ENCODE measurements around the gene SERPIND1.

DNA sequence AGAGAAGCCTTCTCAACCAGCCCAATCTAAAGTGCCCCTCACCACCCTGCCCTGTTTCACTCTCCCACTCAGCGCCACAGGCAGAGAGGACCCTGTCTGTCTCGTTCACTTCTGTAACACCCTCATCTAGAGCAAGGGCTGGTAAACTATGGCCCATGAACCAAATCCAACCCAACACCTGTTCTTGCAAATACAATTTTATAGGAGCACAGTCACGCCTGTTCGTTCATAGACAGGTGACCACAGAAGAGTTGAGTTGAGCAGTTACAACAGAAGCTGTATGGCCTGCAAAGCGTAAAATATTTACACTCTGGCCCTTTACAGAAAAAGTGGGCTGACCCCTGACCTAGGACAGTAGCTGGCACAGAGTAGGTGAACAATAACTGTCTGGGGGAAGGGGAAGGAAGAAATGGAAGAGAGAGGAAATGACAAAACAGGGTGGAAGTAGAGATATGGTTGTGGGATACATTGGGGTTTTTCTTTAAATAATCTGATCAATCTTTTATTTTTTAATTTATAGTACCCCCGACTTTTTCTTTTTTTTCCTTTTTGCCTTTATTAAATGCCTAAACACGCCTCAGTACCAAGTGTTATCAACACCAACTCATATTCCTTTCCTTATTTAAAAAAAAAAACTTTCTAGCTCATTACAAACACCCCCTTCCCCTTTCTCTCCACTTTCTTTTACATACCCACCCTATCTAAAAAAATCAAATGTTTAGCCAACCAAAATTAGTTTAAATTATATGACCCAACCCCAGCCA, 20.9 kb downstream of the SERPIND1 start:
- TF ChIP-seq, protein P1, sequence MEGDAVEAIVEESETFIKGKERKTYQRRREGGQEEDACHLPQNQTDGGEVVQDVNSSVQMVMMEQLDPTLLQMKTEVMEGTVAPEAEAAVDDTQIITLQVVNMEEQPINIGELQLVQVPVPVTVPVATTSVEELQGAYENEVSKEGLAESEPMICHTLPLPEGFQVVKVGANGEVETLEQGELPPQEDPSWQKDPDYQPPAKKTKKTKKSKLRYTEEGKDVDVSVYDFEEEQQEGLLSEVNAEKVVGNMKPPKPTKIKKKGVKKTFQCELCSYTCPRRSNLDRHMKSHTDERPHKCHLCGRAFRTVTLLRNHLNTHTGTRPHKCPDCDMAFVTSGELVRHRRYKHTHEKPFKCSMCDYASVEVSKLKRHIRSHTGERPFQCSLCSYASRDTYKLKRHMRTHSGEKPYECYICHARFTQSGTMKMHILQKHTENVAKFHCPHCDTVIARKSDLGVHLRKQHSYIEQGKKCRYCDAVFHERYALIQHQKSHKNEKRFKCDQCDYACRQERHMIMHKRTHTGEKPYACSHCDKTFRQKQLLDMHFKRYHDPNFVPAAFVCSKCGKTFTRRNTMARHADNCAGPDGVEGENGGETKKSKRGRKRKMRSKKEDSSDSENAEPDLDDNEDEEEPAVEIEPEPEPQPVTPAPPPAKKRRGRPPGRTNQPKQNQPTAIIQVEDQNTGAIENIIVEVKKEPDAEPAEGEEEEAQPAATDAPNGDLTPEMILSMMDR (IDR thresholded peaks at IDR 0.05 in 8 of 11, conservative IDR thresholded peaks at IDR 0.05 in 3 of 11): no peak
- no peak for TF ChIP-seq POLR2A (IDR thresholded peaks at IDR 0.05)
